Peyer's patch (tissue), 4 donors: ENCODE data around the gene CDC25A. TPM values are rescaled to one million over a fixed set of nuclear protein-coding genes. Genes with fewer than 3 reads are reported as not detected.

Source experiments
- DNase-seq, 3 donors: peaks; one replicate each; pipeline ENCODE4 v3.0.0-alpha.2; 2017 to 2019
- H3K27ac ChIP-seq, 4 donors: fragments of 200-600 bp; sonication (generic); one replicate each; pipeline ENCODE4 v1.5.1; 2016 to 2019
- H3K27me3 ChIP-seq, 2 donors: fragments of 200-600 bp; sonication (generic); one replicate each; pipeline ENCODE4 v1.5.1; 2019
- H3K36me3 ChIP-seq, 3 donors: fragments of 200-600 bp; sonication (generic); one replicate each; pipeline ENCODE4 v1.5.1; 2016 to 2019
- H3K4me1 ChIP-seq, 4 donors: fragments of 200-600 bp; sonication (generic); one replicate each; pipeline ENCODE4 v1.5.1; 2016 to 2019
- H3K4me3 ChIP-seq, 4 donors: fragments of 200-600 bp; sonication (generic); 1 replicate in 3 of 4; 2 replicates in 1 of 4; pipeline ENCODE4 v1.5.1; 2016 to 2019; ENCODE audit warnings: mild to moderate bottlenecking in 1 of 4
- H3K9me3 ChIP-seq, 4 donors: fragments of 200-600 bp; sonication (generic); one replicate each; pipeline ENCODE4 v1.5.1; 2016 to 2019; ENCODE audit warnings: mild to moderate bottlenecking in 1 of 4
- POLR2A ChIP-seq, 2 donors: fragments of 450-650 bp; IDR thresholded peaks; one replicate each; pipeline ENCODE4 v1.5.1; 2017; ENCODE audit warnings: antibody characterized with exemption in 2 of 2, mild to moderate bottlenecking in 2 of 2, moderate library complexity in 2 of 2
- total RNA-seq, 4 donors: library from RNA; depleted of rRNA; stranded (reverse); fragments of >200 nt; gene quantifications; one replicate each; pipeline ENCODE4 v1.1.0, GENCODE V29; 2016
- TF ChIP-seq, protein P1 (sequence below), 6 experiments: fragments of 450-650 bp in 4 of 6; fragments of 200-600 bp in 2 of 6; sonication (generic) in 1 of 6; IDR thresholded peaks; one replicate each; pipeline ENCODE4 v1.5.1; 2017 to 2019; ENCODE audit warnings: antibody characterized with exemption in 6 of 6, mild to moderate bottlenecking in 3 of 6, moderate library complexity in 1 of 6

Gene CDC25A
- total RNA-seq, 4 donors from 2014 or later, result 3.3 to 10.4 (median 6.3) TPM

DNA sequence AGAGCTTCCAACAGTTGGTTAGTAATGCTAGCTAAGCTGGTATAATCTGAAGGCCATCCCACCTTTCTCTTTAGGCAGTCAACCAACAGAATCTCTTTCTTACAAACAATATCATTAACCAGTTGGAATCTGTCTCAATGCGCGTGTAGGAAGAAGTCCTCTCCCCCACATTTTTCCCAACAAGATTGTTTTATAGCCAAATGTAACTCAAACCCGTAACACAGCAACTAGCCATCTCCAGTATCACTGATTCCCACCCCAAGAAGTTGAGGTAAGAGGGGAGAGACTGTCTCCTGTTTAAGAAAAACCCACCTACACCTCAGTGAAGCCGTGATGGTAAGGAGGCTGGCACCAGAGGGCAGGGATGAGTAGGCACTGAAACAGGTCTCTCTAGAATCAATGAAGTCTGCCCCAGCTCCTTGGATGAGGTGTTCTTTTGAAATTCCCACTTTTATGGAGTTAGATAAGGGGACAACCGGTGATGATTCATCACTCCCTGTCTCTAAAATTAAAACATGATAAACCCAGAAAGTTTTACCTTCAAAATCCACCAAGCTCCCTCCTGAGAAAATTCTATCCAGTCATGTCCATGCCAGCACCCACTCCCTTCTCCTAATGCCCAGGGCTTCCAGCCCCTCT is 30.9 kb downstream of the CDC25A start:
- H3K27ac ChIP-seq, result no peak overlapping the region

GRCh38 chr3:48156163-48156562 is 32.1 kb downstream of the CDC25A start:
- Histone ChIP-seq H3K27me3 (no peaks in the 10 kb centered on the region), H3K4me1 (no peaks in the 10 kb centered on the region), H3K36me3 (no peaks in the 10 kb centered on the region), H3K4me3 (no peak overlapping the region), H3K9me3 (no peaks in the 10 kb centered on the region), H3K27ac (no peak overlapping the region)
- DNase-seq, result no peak
- TF ChIP-seq POLR2A (IDR thresholded peaks at IDR 0.05), result no peak
- TF ChIP-seq, protein P1, sequence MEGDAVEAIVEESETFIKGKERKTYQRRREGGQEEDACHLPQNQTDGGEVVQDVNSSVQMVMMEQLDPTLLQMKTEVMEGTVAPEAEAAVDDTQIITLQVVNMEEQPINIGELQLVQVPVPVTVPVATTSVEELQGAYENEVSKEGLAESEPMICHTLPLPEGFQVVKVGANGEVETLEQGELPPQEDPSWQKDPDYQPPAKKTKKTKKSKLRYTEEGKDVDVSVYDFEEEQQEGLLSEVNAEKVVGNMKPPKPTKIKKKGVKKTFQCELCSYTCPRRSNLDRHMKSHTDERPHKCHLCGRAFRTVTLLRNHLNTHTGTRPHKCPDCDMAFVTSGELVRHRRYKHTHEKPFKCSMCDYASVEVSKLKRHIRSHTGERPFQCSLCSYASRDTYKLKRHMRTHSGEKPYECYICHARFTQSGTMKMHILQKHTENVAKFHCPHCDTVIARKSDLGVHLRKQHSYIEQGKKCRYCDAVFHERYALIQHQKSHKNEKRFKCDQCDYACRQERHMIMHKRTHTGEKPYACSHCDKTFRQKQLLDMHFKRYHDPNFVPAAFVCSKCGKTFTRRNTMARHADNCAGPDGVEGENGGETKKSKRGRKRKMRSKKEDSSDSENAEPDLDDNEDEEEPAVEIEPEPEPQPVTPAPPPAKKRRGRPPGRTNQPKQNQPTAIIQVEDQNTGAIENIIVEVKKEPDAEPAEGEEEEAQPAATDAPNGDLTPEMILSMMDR (IDR thresholded peaks at IDR 0.05), result no peak

More for the DNA sequence above, 30.9 kb downstream of the CDC25A start:
- Histone ChIP-seq H3K4me3 (no peak overlapping the region), H3K27me3 (no peaks in the 10 kb centered on the region), H3K4me1 (no peaks in the 10 kb centered on the region), H3K9me3 (no peaks in the 10 kb centered on the region), H3K36me3 (no peaks in the 10 kb centered on the region)
- no peak for TF ChIP-seq POLR2A (IDR thresholded peaks at IDR 0.05)
- TF ChIP-seq, protein P1 (IDR thresholded peaks at IDR 0.05), result no peak
- no peak for DNase-seq

- Histone ChIP-seq H3K9me3 (no peaks in the 10 kb centered on the region), H3K27me3 (no peaks in the 10 kb centered on the region), H3K27ac (no peak overlapping the region), H3K36me3 (no peaks in the 10 kb centered on the region), H3K4me3 (no peak overlapping the region), H3K4me1 (no peaks in the 10 kb centered on the region)
- TF ChIP-seq POLR2A (IDR thresholded peaks at IDR 0.05), result no peak
- DNase-seq, result no peak
Observed at GRCh38 chr3:48155122-48155521, 33.1 kb downstream of the CDC25A start.

DNA sequence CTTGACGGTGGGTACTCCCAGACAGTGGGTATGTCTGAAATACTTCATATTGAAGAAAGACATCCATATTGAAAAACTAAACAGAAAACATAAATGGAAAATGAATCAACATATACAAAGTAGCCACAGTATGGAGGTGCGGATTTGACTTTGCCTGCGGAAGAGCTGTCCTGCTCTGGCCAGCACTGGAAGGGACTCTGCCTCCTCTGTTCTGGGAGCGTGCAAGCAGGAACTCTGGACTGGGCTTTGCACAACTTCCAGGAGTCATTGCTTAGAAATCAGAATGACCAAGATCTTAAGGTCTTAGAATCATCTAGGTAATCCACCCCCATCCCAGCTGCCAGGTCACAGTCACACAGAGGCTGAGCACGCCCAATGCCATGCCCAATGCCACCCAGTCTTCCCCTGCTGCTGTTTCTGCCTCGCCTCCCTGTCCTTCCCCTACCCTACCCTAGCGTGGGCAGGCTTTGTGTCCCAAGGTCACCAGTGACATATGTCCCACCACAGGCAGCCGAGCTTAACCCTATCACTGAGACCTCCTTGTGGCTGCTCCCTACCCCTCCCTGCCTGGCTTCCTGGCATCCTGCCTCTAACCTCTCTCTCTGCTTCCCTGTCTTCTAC is 36.3 kb downstream of the CDC25A start:
- H3K4me1 ChIP-seq, result no peaks in the 10 kb centered on the region
- no peak for DNase-seq
- no peaks in the 10 kb centered on the region for H3K36me3 ChIP-seq
- no peak for TF ChIP-seq POLR2A (IDR thresholded peaks at IDR 0.05)
- TF ChIP-seq, protein P1 (IDR thresholded peaks at IDR 0.05), result no peak
- H3K27ac ChIP-seq, result peak overlapping the region in 2 of 4 donors; percentile 14 to 46
- H3K4me3 ChIP-seq, result no peak overlapping the region
- H3K9me3 ChIP-seq, result no peaks in the 10 kb centered on the region
- H3K27me3 ChIP-seq, result no peaks in the 10 kb centered on the region

- Histone ChIP-seq H3K4me1 (no peaks in the 10 kb centered on the region), H3K4me3 (no peak overlapping the region), H3K27ac (peak overlapping the region in 2 of 4 donors; percentile 26 to 46), H3K9me3 (no peaks in the 10 kb centered on the region), H3K36me3 (no peaks in the 10 kb centered on the region), H3K27me3 (no peaks in the 10 kb centered on the region)
- peak; percentile 58 to 86 (median 79) for DNase-seq
- TF ChIP-seq, protein P1 (IDR thresholded peaks at IDR 0.05), result peak; percentile 28 to 91 (median 82)
- TF ChIP-seq POLR2A (IDR thresholded peaks at IDR 0.05), result no peak
Observed at GRCh38 chr3:48151058-48151806, 37.0 kb downstream of the CDC25A start.

GRCh38 chr3:48143992-48144391 is 44.2 kb downstream of the CDC25A start:
- H3K36me3 ChIP-seq, result no peaks in the 10 kb centered on the region

More at GRCh38 chr3:48143992-48144391, 44.2 kb downstream of the CDC25A start:
- Histone ChIP-seq H3K4me3 (no peak overlapping the region), H3K4me1 (no peaks in the 10 kb centered on the region), H3K9me3 (no peaks in the 10 kb centered on the region), H3K27ac (no peak overlapping the region), H3K27me3 (no peaks in the 10 kb centered on the region)
- TF ChIP-seq, protein P1 (IDR thresholded peaks at IDR 0.05), result no peak
- TF ChIP-seq POLR2A (IDR thresholded peaks at IDR 0.05), result no peak
- DNase-seq, result no peak
